Activated T-helper 17 cell treated with anti-CD3 and anti-CD28 coated beads, Interleukin-2, amount 50 U/mL, for 72 hours (primary cell): ENCODE results near the gene ZFYVE28. TPM values are rescaled to one million over a fixed set of nuclear protein-coding genes. Genes with fewer than 3 reads are reported as not detected.
"Not testable (repeated sequence)": the region's sequence is repeated elsewhere in the genome, so short reads cannot be mapped to it uniquely, and the experiment has no call there.

Source experiments
- ATAC-seq: fragments of 150-1000 bp; cut with Tn5 transposase; replicated peaks from 2 replicates; pipeline ENCODE4 v1.10.0; 2021; ENCODE audit warnings: mild to moderate bottlenecking, moderate library complexity
- H3K27ac Mint-ChIP-seq: one replicate; pipeline ENCODE4 v1.8.0; 2022; ENCODE audit warnings: mixed read lengths
- H3K27me3 Mint-ChIP-seq: one replicate; pipeline ENCODE4 v1.8.0; 2022; ENCODE audit warnings: mixed read lengths
- H3K36me3 Mint-ChIP-seq: one replicate; pipeline ENCODE4 v1.8.0; 2022; ENCODE audit warnings: low read depth, mild to moderate bottlenecking, mixed read lengths
- H3K4me1 Mint-ChIP-seq: one replicate; pipeline ENCODE4 v1.8.0; 2022; ENCODE audit warnings: mixed read lengths
- H3K4me3 Mint-ChIP-seq: one replicate; pipeline ENCODE4 v1.8.0; 2022; ENCODE audit warnings: mild to moderate bottlenecking, mixed read lengths
- H3K9me3 Mint-ChIP-seq: one replicate; pipeline ENCODE4 v1.8.0; 2022; ENCODE audit warnings: mixed read lengths
- total RNA-seq, 2 donors: library from RNA; stranded (reverse); gene quantifications; one replicate each; pipeline ENCODE4 v1.2.3, GENCODE V29; 2022

ZFYVE28 gene
- total RNA-seq, result 10 to 100 TPM; 36.3 to 42.7 TPM

DNA sequence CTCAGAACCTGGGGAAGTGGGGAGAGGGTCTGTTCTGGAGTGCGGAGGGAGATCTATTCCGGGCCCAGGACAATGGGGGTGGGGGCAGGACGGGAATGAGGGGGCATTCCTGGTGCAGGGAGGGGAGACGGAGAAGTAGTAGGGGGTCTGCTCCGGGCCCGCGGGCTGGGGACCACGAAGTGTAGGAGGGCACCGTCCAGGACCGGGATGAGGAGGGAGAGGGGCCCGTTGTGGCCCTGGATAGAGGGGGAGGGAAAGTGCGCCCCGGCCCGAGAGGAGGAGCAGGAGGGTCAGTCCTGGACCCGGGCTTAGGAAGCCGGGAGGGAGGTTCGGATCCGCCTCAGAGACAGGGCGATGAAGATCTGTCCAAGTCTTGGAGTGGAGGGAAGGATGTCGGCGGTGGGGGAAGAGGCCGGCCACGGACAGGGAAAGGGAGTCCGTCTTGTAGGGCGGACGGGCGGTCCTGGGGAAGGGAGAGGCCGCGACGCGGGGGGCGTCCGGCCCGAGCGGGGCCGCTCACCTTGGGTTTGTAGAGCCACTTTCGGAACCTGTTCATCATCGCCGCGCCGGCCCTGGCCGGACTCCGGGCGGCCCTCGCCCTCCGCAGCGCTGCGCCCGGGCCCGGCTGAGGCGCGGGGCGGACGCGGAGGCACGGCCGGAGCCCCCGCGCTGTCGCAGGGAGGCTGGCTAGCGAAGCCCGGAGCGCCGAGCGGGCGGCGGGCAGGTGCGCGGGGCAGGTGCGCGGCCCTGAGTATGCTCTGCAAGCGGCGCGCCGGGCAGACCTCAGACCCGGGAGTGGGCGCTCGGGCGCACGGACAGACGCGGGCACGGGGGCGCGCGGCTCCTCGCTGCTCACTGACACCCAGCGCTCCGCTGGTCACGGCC is at the start of gene ZFYVE28:
Gene ZFYVE28 (minus strand): TSS at position 881 of the 885 bp plus-strand sequence. CDS start 322 bp downstream, at position 559.
- Mint-ChIP-seq H3K36me3 (peaks cover 9% of the 10 kb centered on the region), H3K9me3 (no peaks in the 10 kb centered on the region), H3K27me3 (no peaks in the 10 kb centered on the region), H3K27ac (peak within 1 kb of the TSS; percentile 58), H3K4me1 (peaks cover 29% of the 10 kb centered on the region), H3K4me3 (peak within 1 kb of the TSS; percentile 84)
- ATAC-seq, result no peak

DNA sequence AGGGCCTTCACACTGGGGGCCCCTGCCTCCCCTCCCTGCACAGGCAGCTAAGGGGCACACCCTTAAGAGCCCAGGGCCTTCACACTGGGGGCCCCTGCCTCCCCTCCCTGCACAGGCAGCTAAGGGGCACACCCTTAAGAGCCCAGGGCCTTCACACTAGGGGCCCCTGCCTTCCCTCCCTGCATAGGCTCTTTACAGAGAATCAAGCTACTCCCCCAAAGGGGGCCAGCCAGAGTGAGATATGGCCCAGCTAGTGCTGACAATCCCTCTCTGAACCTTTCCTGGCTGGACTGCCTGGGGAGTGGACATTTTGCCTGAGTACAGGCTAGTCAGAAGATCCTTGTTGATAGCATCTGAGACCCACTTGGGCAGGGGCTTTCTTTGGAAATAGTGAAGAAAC is 47.1 kb upstream of the ZFYVE28 start:
- H3K36me3 Mint-ChIP-seq, result peaks cover 21% of the 10 kb centered on the region
- not testable (repeated sequence) for H3K4me3 Mint-ChIP-seq, H3K4me1 Mint-ChIP-seq, ATAC-seq, H3K9me3 Mint-ChIP-seq, H3K27ac Mint-ChIP-seq, H3K27me3 Mint-ChIP-seq

DNA sequence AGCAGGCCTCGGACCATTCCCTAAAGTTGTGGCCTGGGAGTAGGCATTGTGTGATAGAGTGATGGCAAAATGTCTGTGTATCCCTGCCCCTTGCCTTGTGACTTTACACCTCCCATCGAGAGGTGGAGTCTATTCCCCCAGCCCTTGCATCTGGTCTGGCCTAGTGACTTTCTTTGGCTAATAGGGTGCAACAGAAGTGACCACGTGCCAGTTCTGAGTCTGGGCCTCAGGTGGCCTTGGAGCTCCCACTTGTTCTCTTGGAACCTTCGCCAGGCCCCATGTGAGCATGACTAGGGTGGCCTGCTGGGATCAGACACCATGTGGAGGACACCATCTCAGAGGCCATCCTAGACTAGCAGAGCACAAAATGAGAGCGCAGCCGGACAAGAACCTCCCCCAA is 46.6 kb upstream of the ZFYVE28 start:
- Mint-ChIP-seq H3K4me1 (no peaks in the 10 kb centered on the region), H3K27ac (no peak overlapping the region), H3K27me3 (no peaks in the 10 kb centered on the region), H3K9me3 (no peaks in the 10 kb centered on the region), H3K36me3 (peaks cover 16% of the 10 kb centered on the region), H3K4me3 (no peak overlapping the region)
- ATAC-seq, result no peak

DNA sequence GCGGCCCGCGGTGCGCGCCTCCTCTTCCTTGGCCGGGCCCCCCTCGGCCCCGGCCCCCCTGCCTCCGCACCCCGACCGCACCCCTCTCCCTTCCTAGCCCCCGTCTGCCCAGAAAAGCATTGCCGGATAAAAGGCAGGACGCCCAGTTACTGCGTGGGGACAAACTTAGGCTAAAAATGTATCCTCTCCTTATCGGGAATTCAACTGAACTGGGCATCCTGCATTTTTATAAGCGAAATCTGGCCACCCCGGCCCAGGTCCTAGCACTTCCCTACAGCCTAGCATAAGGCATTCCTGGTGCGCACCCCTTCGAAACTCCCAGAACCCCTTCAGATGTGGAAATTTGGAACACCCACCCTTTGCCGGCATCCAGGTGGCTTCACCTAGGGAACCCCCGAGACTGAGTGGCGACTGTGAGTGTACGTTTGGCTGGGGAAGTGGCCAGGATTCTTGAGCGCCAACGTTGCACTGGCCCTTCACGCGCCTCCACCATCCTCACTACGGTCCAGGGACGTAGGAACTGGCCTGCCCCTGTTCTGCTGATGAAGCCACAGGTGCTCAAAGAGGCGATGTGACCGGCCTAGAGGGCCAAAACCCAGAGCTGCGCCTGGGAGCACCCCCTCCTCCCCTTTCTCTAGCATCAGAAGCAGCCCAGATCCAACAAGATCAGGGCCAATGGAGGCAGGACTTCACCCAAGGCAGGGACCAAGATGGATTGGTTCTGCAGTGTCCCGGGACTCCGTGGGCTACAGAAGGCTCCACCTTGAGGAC is 44.7 kb upstream of the ZFYVE28 start:
- no peak overlapping the region for H3K27ac Mint-ChIP-seq
- no peaks in the 10 kb centered on the region for H3K36me3 Mint-ChIP-seq
- H3K27me3 Mint-ChIP-seq, result no peaks in the 10 kb centered on the region
- no peak for ATAC-seq
- no peaks in the 10 kb centered on the region for H3K9me3 Mint-ChIP-seq
- no peaks in the 10 kb centered on the region for H3K4me1 Mint-ChIP-seq
- H3K4me3 Mint-ChIP-seq, result peak overlapping the region; percentile 65

DNA sequence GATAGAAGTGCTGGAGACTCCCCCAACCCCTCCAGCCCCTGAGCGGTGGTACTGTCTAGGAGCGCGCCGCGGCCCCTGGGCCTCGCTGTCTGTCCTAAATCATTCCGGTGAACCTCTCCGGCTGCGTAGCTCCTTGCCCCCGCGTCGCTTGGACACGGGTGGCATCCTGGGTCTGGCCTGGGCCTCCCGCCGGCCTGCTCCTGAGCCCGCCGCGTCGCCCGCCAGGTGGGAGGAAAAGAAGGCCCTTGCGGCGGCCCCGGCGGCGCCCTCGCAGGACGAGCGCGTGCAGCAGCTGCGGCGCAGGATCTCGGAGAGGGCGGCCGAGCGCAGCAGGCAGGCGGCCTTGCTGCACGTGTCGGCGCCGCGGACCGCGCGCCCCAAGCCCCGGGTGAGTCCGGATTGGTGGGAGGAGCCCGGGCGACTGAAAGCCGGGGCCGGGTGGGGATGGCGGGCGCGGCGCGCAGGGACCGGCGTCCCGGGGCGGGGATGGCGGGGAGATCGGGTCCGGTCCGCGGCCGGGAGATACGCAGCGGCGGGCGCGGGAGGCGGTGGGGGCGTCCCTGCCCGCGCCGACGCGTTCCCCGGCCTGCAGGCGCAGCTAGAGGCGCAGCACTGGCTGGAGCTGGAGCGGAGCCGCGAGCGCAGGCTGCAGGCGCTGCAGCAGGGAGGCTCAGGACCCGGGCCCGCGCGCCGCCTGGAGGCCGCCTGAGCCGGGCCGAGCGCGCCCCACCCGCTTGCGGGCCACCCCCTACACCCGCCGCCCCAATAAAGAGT is 44.0 kb upstream of the ZFYVE28 start:
- Mint-ChIP-seq H3K36me3 (no peaks in the 10 kb centered on the region), H3K4me3 (peak overlapping the region; percentile 66), H3K9me3 (no peaks in the 10 kb centered on the region), H3K27me3 (no peaks in the 10 kb centered on the region), H3K4me1 (no peaks in the 10 kb centered on the region), H3K27ac (no peak overlapping the region)
- ATAC-seq, result peak; percentile 96

DNA sequence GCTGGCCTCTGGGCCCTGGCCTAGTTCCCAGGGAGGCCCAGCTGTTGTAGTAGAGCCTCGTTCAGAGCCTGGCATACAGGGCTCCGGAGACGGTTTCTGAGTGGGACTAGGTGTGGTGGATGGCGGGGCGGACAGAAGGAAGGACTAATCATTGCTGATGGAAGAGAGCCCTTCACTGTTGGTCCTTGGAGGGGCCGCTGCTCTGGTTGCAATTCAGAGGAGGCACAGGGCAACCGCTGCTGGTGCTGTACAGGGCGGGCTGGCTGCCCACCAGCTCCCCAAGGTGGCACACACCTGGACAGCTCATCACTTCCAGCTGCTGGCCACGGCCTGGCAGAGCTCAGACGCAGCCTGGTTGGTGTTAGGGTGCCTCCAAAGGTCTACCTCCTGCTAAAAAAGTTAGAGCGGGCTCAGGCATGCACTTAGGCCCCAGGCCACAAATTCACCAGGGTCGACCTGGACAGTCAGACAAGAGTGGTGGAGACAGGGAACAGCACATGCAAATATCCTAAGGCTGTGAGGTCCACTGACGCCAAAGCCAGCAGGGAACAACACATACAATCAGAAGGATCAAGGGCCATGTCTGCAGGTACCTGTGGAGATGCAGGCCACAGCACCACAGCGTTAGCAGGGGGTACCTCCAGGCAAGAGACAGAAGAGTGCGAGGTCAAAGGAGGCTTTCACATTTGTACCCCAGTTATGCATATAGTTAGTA is 43.0 kb upstream of the ZFYVE28 start:
- Mint-ChIP-seq H3K4me3 (peak overlapping the region; percentile 66), H3K9me3 (no peaks in the 10 kb centered on the region), H3K27ac (no peak overlapping the region), H3K36me3 (no peaks in the 10 kb centered on the region), H3K27me3 (no peaks in the 10 kb centered on the region), H3K4me1 (no peaks in the 10 kb centered on the region)
- ATAC-seq, result no peak

DNA sequence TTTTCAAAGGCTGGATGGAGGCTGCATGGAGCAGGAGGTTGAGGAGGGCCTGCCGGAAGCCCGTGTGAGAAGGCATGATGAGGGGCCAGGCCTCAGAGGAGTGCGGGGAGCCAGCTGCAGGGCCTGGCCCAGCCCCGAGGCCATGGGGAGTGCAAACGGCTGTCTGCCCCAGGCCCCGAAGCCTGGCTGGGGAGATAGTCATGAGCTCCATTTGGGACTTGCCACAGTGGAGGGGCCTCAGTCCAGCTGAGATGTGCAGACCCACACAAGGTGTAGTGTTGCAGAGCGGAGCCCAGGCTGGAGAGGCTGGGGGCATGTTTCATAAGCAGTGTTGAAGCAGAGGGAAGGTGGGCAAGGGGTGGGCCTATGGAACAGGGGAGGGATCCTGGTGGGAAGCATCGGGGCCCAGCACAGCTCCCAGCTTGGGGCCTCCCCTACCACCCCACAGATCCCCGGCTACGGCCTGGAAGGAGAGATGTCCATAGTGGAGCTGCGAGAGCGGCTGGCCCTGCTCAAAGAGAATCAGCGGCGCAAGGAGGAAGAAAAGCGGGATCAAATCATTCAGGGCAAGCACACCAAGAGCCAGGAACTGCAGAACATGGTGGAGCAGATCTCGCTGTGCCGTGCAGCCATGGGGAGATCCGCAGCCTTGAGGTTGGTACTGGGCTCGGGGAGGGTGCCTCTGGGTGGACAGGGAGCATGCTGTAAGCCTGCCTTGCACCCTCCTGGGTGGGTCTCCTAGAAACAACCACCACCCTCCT is 41.3 kb upstream of the ZFYVE28 start:
- ATAC-seq, result no peak
- Mint-ChIP-seq H3K36me3 (no peaks in the 10 kb centered on the region), H3K4me1 (no peaks in the 10 kb centered on the region), H3K27me3 (no peaks in the 10 kb centered on the region), H3K4me3 (no peak overlapping the region), H3K9me3 (no peaks in the 10 kb centered on the region), H3K27ac (no peak overlapping the region)

DNA sequence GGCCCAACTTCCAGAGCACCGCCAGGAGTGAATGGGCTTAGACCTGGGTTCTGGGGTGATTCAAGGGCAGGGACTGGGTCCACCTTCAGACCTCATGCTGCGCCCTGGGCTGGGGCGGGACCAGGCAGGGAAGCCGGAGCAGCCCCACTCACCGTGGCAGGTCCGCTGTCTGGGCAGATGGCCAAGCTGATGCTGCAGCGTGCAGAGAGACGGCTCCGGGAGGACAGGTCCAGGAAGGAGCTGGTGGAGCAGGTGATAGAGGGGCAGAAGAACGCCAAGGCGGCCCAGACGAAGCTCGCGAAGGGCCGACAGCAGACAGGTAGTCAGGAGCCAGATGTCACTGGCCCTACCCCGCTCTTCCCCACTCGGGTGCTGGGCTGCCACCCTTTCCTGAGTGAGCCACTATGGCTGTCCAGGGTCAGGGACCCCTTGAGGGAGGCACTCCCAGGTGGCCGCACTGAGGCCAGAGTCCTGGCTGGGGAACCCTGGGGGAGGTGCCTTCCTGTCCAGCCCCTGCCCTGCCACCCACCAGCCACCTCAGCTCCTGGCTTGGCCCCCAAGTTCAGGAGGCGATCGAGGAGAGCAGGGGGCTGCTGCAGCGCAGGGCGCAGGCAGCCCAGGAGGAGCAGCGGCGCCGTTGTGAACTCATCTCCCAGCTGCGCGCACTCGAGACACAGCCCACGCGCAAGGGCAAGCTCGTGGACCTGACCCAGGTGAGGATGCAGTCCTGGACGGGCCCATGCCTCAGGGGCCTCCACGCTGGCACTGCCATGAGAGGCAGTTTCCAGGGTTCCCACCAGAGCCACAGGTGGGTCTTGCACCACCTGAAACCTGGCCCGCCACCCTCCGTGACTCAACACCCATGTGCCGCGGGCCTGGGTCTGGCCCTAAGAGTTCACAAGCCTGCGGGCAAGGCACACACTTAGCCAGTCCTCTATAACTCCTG is 40.4 kb upstream of the ZFYVE28 start:
- no peaks in the 10 kb centered on the region for H3K4me1 Mint-ChIP-seq
- H3K27me3 Mint-ChIP-seq, result no peaks in the 10 kb centered on the region
- no peak overlapping the region for H3K4me3 Mint-ChIP-seq
- no peaks in the 10 kb centered on the region for H3K9me3 Mint-ChIP-seq
- no peaks in the 10 kb centered on the region for H3K36me3 Mint-ChIP-seq
- no peak overlapping the region for H3K27ac Mint-ChIP-seq
- ATAC-seq, result no peak

DNA sequence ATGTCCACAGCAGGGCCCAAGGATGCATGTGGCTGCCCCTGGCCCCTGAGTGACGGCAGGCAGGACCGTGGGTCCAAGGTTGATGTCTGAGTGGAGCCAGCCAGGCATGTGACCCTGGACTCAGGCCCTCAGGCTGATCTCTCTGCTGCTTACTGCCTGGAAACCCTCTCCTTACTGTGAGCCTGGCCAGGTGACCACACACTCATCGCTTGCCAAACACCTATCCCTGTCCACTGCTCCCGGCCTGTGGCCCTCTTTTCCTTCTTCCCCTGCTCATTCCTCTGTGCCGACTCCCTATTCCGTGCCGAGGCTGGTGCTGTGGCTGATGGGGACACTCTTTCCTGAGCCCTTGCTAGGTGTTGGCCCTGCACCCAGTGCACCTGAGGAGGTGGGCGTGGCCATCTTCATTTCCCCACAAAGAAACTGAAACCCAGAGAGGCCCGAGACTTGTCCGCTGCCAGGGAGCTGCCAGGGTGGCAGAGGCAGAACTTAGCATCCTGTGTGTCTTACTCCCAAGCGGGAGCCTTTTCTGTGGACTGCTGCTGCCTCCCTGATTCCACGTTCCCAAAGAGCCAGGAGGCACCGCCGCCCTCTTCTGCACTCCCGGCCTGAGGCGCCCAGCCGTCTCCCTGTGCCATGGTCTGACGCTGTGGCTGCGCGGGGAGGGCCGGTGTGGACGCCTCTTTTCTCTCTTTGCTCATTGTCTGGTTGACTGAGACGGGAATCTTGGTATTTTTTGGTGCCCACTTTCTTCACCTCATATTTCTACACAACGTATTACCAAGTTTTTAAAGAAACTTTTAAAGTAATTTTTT is 39.2 kb upstream of the ZFYVE28 start:
- no peak overlapping the region for H3K27ac Mint-ChIP-seq
- H3K9me3 Mint-ChIP-seq, result no peaks in the 10 kb centered on the region
- H3K36me3 Mint-ChIP-seq, result no peaks in the 10 kb centered on the region
- H3K4me3 Mint-ChIP-seq, result no peak overlapping the region
- no peaks in the 10 kb centered on the region for H3K27me3 Mint-ChIP-seq
- no peak for ATAC-seq
- no peaks in the 10 kb centered on the region for H3K4me1 Mint-ChIP-seq

DNA sequence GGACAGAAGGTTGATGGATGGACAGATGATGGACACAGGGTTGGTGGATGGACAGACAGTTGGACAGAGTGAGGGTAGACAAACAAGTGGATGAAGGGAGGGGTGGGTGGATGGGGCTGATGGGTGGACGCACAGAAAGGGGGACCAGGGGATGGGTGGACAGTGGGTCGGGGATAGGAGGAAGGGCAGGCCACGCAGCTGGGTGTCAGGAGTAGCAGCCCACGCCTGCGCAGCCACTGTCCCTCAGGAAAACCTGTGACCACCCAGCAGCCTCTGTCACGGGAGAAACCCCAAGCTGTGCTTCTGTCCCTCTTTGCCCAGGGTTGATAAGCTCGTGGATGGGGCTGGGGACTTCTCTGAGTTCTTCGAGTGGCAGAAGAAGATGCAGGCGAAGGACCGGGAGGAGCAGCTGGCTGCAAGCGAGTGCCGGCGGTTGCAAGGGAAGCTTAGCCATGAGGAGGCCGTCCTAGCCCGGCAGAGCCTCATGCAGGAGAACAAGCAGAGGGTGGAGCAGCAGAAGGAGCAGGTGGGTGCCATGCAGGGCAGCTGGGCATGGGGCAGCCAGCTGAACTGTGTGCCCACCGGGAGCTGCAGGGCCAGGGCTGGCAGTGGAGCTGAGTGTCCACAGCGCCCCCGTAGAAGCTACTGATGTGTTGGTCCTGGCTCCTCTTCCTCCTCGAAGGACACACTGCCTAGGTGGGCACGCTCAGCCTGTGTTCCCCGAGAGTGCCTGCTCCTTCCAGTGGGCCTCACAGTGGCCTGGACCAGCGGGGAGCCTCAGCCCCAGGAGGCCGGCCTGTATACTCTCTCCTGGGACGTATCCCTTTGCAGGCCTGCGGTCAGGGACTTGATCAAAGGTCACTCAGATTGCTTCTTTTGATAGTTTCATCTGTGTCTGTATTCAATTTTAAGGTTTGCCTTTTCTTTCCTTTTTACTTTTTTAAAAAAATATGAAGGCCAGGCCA is 33.7 kb upstream of the ZFYVE28 start:
- Mint-ChIP-seq H3K36me3 (no peaks in the 10 kb centered on the region), H3K4me1 (no peaks in the 10 kb centered on the region), H3K9me3 (no peaks in the 10 kb centered on the region), H3K27me3 (no peaks in the 10 kb centered on the region), H3K4me3 (no peak overlapping the region), H3K27ac (no peak overlapping the region)
- ATAC-seq, result no peak

DNA sequence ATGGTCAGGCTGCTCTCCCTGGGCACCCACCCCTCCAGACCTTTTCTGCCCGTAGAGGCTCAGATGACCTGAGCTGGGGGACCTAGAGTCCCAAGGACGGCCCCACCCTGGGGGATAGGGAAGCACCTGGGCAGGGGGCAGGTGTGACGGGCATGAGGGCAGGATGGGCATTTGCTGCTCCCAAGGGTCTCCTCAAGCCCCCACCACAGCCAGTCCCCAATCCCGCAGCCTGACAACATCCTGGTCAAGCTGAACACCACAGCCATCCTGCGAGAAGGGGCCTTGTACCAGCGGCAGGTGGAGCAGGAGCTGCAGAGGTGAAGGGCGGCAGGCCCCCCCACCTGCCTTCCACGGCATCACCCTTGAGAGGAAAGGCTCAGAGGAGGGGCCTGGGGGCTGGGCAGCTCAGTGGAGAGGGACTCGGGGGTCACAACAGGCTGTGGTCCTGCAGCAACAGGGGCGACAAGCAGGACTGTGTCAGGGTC is 32.6 kb upstream of the ZFYVE28 start:
- no peaks in the 10 kb centered on the region for H3K9me3 Mint-ChIP-seq
- no peak for ATAC-seq
- no peaks in the 10 kb centered on the region for H3K36me3 Mint-ChIP-seq
- H3K4me3 Mint-ChIP-seq, result no peak overlapping the region
- no peaks in the 10 kb centered on the region for H3K27me3 Mint-ChIP-seq
- H3K4me1 Mint-ChIP-seq, result no peaks in the 10 kb centered on the region
- H3K27ac Mint-ChIP-seq, result no peak overlapping the region
